ENCODE data around the gene ERGIC3. TPM values are rescaled to one million over a fixed set of nuclear protein-coding genes. Genes with fewer than 3 reads are reported as not detected.

ERGIC3 gene
- total and polyA plus RNA-seq, 2 experiments from 2014 or later, result 309 to 369 TPM

- TF ChIP-seq EZH2 (IDR thresholded peaks at IDR 0.05; ENCODE audit: borderline replicate concordance) (no peak), EZH2phosphoT487 (IDR thresholded peaks at IDR 0.05; ENCODE audit: low read depth, severe bottlenecking, unreplicated experiment) (no peak), CTCF (IDR thresholded peaks at IDR 0.05; ENCODE audit: poor library complexity) (no peak)
- Histone ChIP-seq H3K9me3 (ENCODE audit: low read depth) (no peaks in the 10 kb centered on the region), H3K4me1 (ENCODE audit: insufficient read depth) (no peaks in the 10 kb centered on the region), H3K36me3 (replicated peaks; ENCODE audit: insufficient read depth, low read depth) (no peaks in the 10 kb centered on the region), H3K79me2 (no peaks in the 10 kb centered on the region), H3K27ac (no peak overlapping the region), H3K27me3 (no peaks in the 10 kb centered on the region), H4K20me1 (ENCODE audit: insufficient read depth, poor library complexity, severe bottlenecking) (no peaks in the 10 kb centered on the region), H3K9me2 (replicated peaks; ENCODE audit: insufficient read depth) (no peaks in the 10 kb centered on the region), H3K4me2 (no peak overlapping the region), H2AFZ (no peak overlapping the region), H3K4me3 (no peak overlapping the region)
- WGBS (ENCODE audit: low lambda C conversion rate, missing lambda C conversion rate), result 44% methylated on average over 2 of the region's 2 CpGs
- no peak for DNase-seq (ENCODE audit: low spot score)
Observed at GRCh38 chr20:35592339-35592974, 50.6 kb downstream of the ERGIC3 start.

- peaks cover 16% of the 10 kb centered on the region for H3K27me3 ChIP-seq
- no peak overlapping the region for H3K27ac ChIP-seq
- H3K4me2 ChIP-seq, result no peak overlapping the region
- no peaks in the 10 kb centered on the region for H3K79me2 ChIP-seq
- TF ChIP-seq CTCF (IDR thresholded peaks at IDR 0.05; ENCODE audit: poor library complexity), result no peak
- TF ChIP-seq EZH2phosphoT487 (IDR thresholded peaks at IDR 0.05; ENCODE audit: low read depth, severe bottlenecking, unreplicated experiment), result no peak
- TF ChIP-seq EZH2 (IDR thresholded peaks at IDR 0.05; ENCODE audit: borderline replicate concordance), result no peak
- H3K4me3 ChIP-seq, result no peak overlapping the region
- H4K20me1 ChIP-seq (ENCODE audit: insufficient read depth, poor library complexity, severe bottlenecking), result no peaks in the 10 kb centered on the region
- no peaks in the 10 kb centered on the region for H3K4me1 ChIP-seq (ENCODE audit: insufficient read depth)
- no peaks in the 10 kb centered on the region for H3K9me3 ChIP-seq (ENCODE audit: low read depth)
- no peaks in the 10 kb centered on the region for H3K36me3 ChIP-seq (replicated peaks; ENCODE audit: insufficient read depth, low read depth)
- DNase-seq (ENCODE audit: low spot score), result no peak
- WGBS (ENCODE audit: low lambda C conversion rate, missing lambda C conversion rate), result 94% methylated on average over 17 of the region's 17 CpGs
- H3K9me2 ChIP-seq (replicated peaks; ENCODE audit: insufficient read depth), result no peaks in the 10 kb centered on the region
- no peak overlapping the region for H2AFZ ChIP-seq
Observed at GRCh38 chr20:35595456-35595855, 53.6 kb downstream of the ERGIC3 start.

- Histone ChIP-seq H3K79me2 (no peaks in the 10 kb centered on the region), H3K9me2 (replicated peaks; ENCODE audit: insufficient read depth) (no peaks in the 10 kb centered on the region), H3K27me3 (peaks cover 21% of the 10 kb centered on the region), H3K9me3 (ENCODE audit: low read depth) (no peaks in the 10 kb centered on the region), H3K4me2 (no peak overlapping the region), H2AFZ (no peak overlapping the region), H4K20me1 (ENCODE audit: insufficient read depth, poor library complexity, severe bottlenecking) (no peaks in the 10 kb centered on the region), H3K36me3 (replicated peaks; ENCODE audit: insufficient read depth, low read depth) (no peaks in the 10 kb centered on the region), H3K4me3 (no peak overlapping the region), H3K27ac (no peak overlapping the region), H3K4me1 (ENCODE audit: insufficient read depth) (peaks cover 4% of the 10 kb centered on the region)
- 84% methylated on average over 7 of the region's 7 CpGs for WGBS (ENCODE audit: low lambda C conversion rate, missing lambda C conversion rate)
- TF ChIP-seq EZH2 (IDR thresholded peaks at IDR 0.05; ENCODE audit: borderline replicate concordance) (no peak), EZH2phosphoT487 (IDR thresholded peaks at IDR 0.05; ENCODE audit: low read depth, severe bottlenecking, unreplicated experiment) (no peak), CTCF (IDR thresholded peaks at IDR 0.05; ENCODE audit: poor library complexity) (no peak)
- DNase-seq (ENCODE audit: low spot score), result no peak
Observed at GRCh38 chr20:35595901-35596300, 54.0 kb downstream of the ERGIC3 start.

All from hepatocyte (in vitro differentiated cells).